ENCODE results near the gene MUC20.
"Not testable (repeated sequence)": the region's sequence is repeated elsewhere in the genome, so short reads cannot be mapped to it uniquely, and the experiment has no call there.

DNA sequence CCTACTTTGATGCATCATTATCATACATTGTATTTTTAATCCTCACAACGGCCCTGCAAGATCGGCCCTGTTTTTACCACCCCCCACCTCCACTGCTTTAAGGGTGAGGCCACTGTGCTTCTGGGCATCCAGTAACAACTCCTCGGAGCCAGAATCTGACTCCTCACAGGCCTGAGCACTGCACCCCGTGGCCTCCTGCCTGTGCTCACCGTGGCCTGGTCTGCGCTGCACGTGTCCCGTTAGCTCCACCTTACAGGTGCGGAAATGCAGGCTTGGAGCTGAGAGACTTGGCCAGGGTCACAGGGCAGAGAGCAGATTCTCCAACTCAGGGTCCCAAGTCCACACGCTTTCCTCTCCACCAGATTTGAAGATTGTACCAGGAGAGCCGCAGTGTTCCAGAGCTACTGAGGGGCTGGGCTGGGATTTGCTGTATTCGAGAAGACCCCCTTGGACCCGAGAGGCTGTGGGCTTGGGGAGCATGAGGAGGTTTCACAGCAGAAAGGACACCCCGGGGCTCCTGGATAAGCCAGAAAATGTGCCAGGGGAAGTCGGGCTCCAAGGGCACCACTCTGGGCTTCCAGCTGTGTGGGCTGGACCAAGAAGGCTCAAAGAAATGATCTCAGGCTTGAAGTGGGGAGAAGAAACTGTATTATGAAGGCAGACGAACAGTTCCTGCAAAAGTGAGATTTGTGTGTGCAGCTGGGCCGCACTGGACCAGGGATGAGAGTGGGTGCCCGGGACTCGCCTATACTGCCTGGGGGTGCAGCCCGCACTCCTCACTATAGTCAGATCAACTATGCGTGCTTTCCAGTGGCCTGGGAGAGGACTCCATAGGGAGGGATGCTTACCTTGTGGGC, 1.6 kb downstream of the MUC20 start:
- not testable (repeated sequence) for TF ChIP-seq POLR2A, EP300 (IDR thresholded peaks at IDR 0.05)
- TF ChIP-seq, protein P1, sequence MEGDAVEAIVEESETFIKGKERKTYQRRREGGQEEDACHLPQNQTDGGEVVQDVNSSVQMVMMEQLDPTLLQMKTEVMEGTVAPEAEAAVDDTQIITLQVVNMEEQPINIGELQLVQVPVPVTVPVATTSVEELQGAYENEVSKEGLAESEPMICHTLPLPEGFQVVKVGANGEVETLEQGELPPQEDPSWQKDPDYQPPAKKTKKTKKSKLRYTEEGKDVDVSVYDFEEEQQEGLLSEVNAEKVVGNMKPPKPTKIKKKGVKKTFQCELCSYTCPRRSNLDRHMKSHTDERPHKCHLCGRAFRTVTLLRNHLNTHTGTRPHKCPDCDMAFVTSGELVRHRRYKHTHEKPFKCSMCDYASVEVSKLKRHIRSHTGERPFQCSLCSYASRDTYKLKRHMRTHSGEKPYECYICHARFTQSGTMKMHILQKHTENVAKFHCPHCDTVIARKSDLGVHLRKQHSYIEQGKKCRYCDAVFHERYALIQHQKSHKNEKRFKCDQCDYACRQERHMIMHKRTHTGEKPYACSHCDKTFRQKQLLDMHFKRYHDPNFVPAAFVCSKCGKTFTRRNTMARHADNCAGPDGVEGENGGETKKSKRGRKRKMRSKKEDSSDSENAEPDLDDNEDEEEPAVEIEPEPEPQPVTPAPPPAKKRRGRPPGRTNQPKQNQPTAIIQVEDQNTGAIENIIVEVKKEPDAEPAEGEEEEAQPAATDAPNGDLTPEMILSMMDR (IDR thresholded peaks at IDR 0.05) = not testable (repeated sequence)
